ENCODE data around the gene PRDM4.

The PRDM4 gene

GRCh38 chr12:107684990-107685359 is 76.0 kb downstream of the PRDM4 start:
- no peak for TF ChIP-seq CTCF (IDR thresholded peaks at IDR 0.05)
- peaks cover 16 to 17% of the 10 kb centered on the region in 2 experiments for H3K4me1 ChIP-seq (ENCODE audit: control insufficient read depth in 1 of 2, insufficient read depth in 1 of 2, low read depth in 1 of 2, low read length in 1 of 2)
- H3K27me3 ChIP-seq, result no peaks in the 10 kb centered on the region
- peaks cover 18% of the 10 kb centered on the region for H3K36me3 ChIP-seq
- H3K4me3 ChIP-seq (ENCODE audit: low read depth in 1 of 2, low read length in 1 of 2), result peak overlapping the region; percentile 69 to 82
- H3K27ac ChIP-seq, result peak overlapping the region; percentile 71
- H3K9me3 ChIP-seq, result no peaks in the 10 kb centered on the region

GRCh38 chr12:107684029-107684795 is 76.7 kb downstream of the PRDM4 start:
- Histone ChIP-seq H3K4me3 (ENCODE audit: low read depth in 1 of 2, low read length in 1 of 2) (no peak overlapping the region), H3K27me3 (peaks cover 7% of the 10 kb centered on the region), H3K4me1 (ENCODE audit: control insufficient read depth in 1 of 2, insufficient read depth in 1 of 2, low read depth in 1 of 2, low read length in 1 of 2) (peaks cover 16 to 17% of the 10 kb centered on the region in 2 experiments), H3K27ac (no peak overlapping the region), H3K9me3 (no peaks in the 10 kb centered on the region), H3K36me3 (peaks cover 10% of the 10 kb centered on the region)
- no peak for TF ChIP-seq CTCF (IDR thresholded peaks at IDR 0.05)

All from neutrophil (primary cell).